ENCODE data around the gene STX1B. TPM values are rescaled to one million over a fixed set of nuclear protein-coding genes. Genes with fewer than 3 reads are reported as not detected.

STX1B gene
- total RNA-seq, 2 experiments from 2014 or later = 1.1 to 1.8 TPM

- CTCF ChIA-PET = interaction anchor here (0.7 to 3.8 kb wide), 20 partner anchors 8 to 882 kb away, joined by 3 to 23 read pairs (median 4); partner anchors contain the start of genes KAT8 and VKORC1
- intact Hi-C loops (cut with micrococcal nuclease) = no loop called here
- no peak overlapping the region for H3K27ac Mint-ChIP-seq
These were observed 24.1 kb downstream of the STX1B start for GRCh38 chr16:30986129-30986991.

GRCh38 chr16:30985401-30986128 lies 24.9 kb downstream of the STX1B start:
- Mint-ChIP-seq H3K4me1 (ENCODE audit: low read depth) (no peaks in the 10 kb centered on the region), H3K36me3 (ENCODE audit: low read depth) (peaks cover 3% of the 10 kb centered on the region), H3K27me3 (no peaks in the 10 kb centered on the region), H3K27ac (no peak overlapping the region), H3K9me3 (no peaks in the 10 kb centered on the region), H3K4me3 (no peak overlapping the region)
- no peak for TF ChIP-seq CTCF (IDR thresholded peaks at IDR 0.05)
- DNase-seq (no peak), ATAC-seq (peak; percentile 23)
- CTCF ChIA-PET = interaction anchor here (0.7 to 3.8 kb wide), 36 partner anchors 8 to 883 kb away, joined by 3 to 23 read pairs (median 4); partner anchors contain the start of genes KAT8, ORAI3, VKORC1 and ZNF646
- intact Hi-C loops (cut with micrococcal nuclease) = no loop called here
- POLR2A ChIA-PET = interaction anchor here (0.6 to 1.2 kb wide), 4 partner anchors 9 to 888 kb away, joined by 3 read pairs; partner anchors contain the start of gene ZNF267

More at GRCh38 chr16:30986129-30986991, 24.1 kb downstream of the STX1B start:
- Mint-ChIP-seq H3K4me1 (ENCODE audit: low read depth) (no peaks in the 10 kb centered on the region), H3K4me3 (no peak overlapping the region), H3K36me3 (ENCODE audit: low read depth) (peaks cover 3% of the 10 kb centered on the region), H3K27me3 (no peaks in the 10 kb centered on the region), H3K9me3 (no peaks in the 10 kb centered on the region)
- ATAC-seq = no peak
- TF ChIP-seq CTCF (IDR thresholded peaks at IDR 0.05) = no peak
- no peak for DNase-seq
- POLR2A ChIA-PET = interaction anchor here (0.6 kb wide), 1 partner anchor 8 kb away, joined by 3 read pairs; no protein-coding TSS in a partner anchor

- no peak within 1 kb of the TSS for H3K27ac Mint-ChIP-seq
These were observed 25.6 kb downstream of the STX1B start, which contains the start of gene HSD3B7 for GRCh38 chr16:30984669-30985400. Gene HSD3B7 (plus strand): TSS chr16:30985207. CDS start chr16:30985659, 452 bp downstream.

More at GRCh38 chr16:30984669-30985400, 25.6 kb downstream of the STX1B start, which contains the start of gene HSD3B7:
- Mint-ChIP-seq H3K9me3 (no peaks in the 10 kb centered on the region), H3K27me3 (no peaks in the 10 kb centered on the region), H3K4me1 (ENCODE audit: low read depth) (no peaks in the 10 kb centered on the region), H3K36me3 (ENCODE audit: low read depth) (peaks cover 8% of the 10 kb centered on the region), H3K4me3 (no peak within 1 kb of the TSS)
- ATAC-seq = peak; percentile 80
- ChIA-PET POLR2A (interaction anchor here (0.6 to 1.3 kb wide), 8 partner anchors 16 to 888 kb away, joined by 3 to 4 read pairs (median 3); partner anchors contain the start of genes STX4 and ZNF267), CTCF (interaction anchor here (0.6 to 3.8 kb wide), 35 partner anchors 8 to 884 kb away, joined by 3 to 23 read pairs (median 5); partner anchors contain the start of genes ORAI3, VKORC1, ZNF646 and ZNF668)
- intact Hi-C loops (cut with micrococcal nuclease) = no loop called here
- peak; percentile 85 for DNase-seq
- peak; percentile 95 for TF ChIP-seq CTCF (IDR thresholded peaks at IDR 0.05)

Measured in activated CD8-positive, alpha-beta T cell treated with anti-CD3 and anti-CD28 coated beads for 36 hours (primary cell).